Measurements from ENCODE around the gene FAM174C. TPM values are rescaled to one million over a fixed set of nuclear protein-coding genes. Genes with fewer than 3 reads are reported as not detected.

FAM174C gene
- total and polyA plus RNA-seq, 2 experiments from 2014 or later: 31.2 to 34.4 TPM

GRCh38 chr19:1248786-1249297, 26.5 kb upstream of the FAM174C start:
- peaks cover 19% of the 10 kb centered on the region for H3K4me1 ChIP-seq (ENCODE audit: low read depth)
- peak; percentile 66 for TF ChIP-seq CTCF (IDR thresholded peaks at IDR 0.05; ENCODE audit: low read depth, low read length)
- H3K9me3 ChIP-seq (ENCODE audit: low read depth): no peaks in the 10 kb centered on the region
- no peaks in the 10 kb centered on the region for H3K27me3 ChIP-seq
- peak overlapping the region; percentile 97 for H3K27ac ChIP-seq
- DNase-seq (ENCODE audit: low read depth in 1 of 2, low spot score in 1 of 2): peak; percentile 86 to 87
- H3K4me3 ChIP-seq: peak overlapping the region; percentile 92
- peaks cover 5% of the 10 kb centered on the region for H3K36me3 ChIP-seq

- no peak for TF ChIP-seq CTCF (IDR thresholded peaks at IDR 0.05; ENCODE audit: low read depth, low read length)
- Histone ChIP-seq H3K36me3 (peaks cover 11% of the 10 kb centered on the region), H3K9me3 (ENCODE audit: low read depth) (no peaks in the 10 kb centered on the region), H3K4me1 (ENCODE audit: low read depth) (peaks cover 19% of the 10 kb centered on the region), H3K4me3 (peak overlapping the region; percentile 92), H3K27me3 (no peaks in the 10 kb centered on the region), H3K27ac (peak overlapping the region; percentile 97)
- peak; percentile 98 for DNase-seq (ENCODE audit: low read depth in 1 of 2, low spot score in 1 of 2)
Observed at GRCh38 chr19:1249298-1249989, 25.9 kb upstream of the FAM174C start.

- TF ChIP-seq CTCF (IDR thresholded peaks at IDR 0.05; ENCODE audit: low read depth, low read length): no peak
Observed at GRCh38 chr19:1249990-1250436, 25.3 kb upstream of the FAM174C start.

GRCh38 chr19:1250437-1251260, 24.7 kb upstream of the FAM174C start:
- no peak for TF ChIP-seq CTCF (IDR thresholded peaks at IDR 0.05; ENCODE audit: low read depth, low read length)

More at GRCh38 chr19:1249990-1250436, 25.3 kb upstream of the FAM174C start:
- H3K9me3 ChIP-seq (ENCODE audit: low read depth): no peaks in the 10 kb centered on the region
- peak overlapping the region; percentile 91 for H3K27ac ChIP-seq
- H3K4me1 ChIP-seq (ENCODE audit: low read depth): peaks cover 13% of the 10 kb centered on the region
- DNase-seq (ENCODE audit: low read depth in 1 of 2, low spot score in 1 of 2): no peak
- H3K27me3 ChIP-seq: no peaks in the 10 kb centered on the region
- peak overlapping the region; percentile 92 for H3K4me3 ChIP-seq
- peaks cover 17% of the 10 kb centered on the region for H3K36me3 ChIP-seq

GRCh38 chr19:1251330-1252220, 23.8 kb upstream of the FAM174C start:
- H3K4me1 ChIP-seq (ENCODE audit: low read depth): peaks cover 11% of the 10 kb centered on the region
- peak; percentile 60 to 82 for DNase-seq (ENCODE audit: low read depth in 1 of 2, low spot score in 1 of 2)
- H3K27me3 ChIP-seq: no peaks in the 10 kb centered on the region
- H3K36me3 ChIP-seq: peaks cover 30% of the 10 kb centered on the region
- TF ChIP-seq CTCF (IDR thresholded peaks at IDR 0.05; ENCODE audit: low read depth, low read length): no peak
- no peaks in the 10 kb centered on the region for H3K9me3 ChIP-seq (ENCODE audit: low read depth)
- H3K4me3 ChIP-seq: peak overlapping the region; percentile 92
- peak overlapping the region; percentile 91 for H3K27ac ChIP-seq

More at GRCh38 chr19:1250437-1251260, 24.7 kb upstream of the FAM174C start:
- H3K27ac ChIP-seq: peak overlapping the region; percentile 91
- DNase-seq (ENCODE audit: low read depth in 1 of 2, low spot score in 1 of 2): peak; percentile 87 to 88
- no peaks in the 10 kb centered on the region for H3K27me3 ChIP-seq
- peaks cover 23% of the 10 kb centered on the region for H3K36me3 ChIP-seq
- H3K4me1 ChIP-seq (ENCODE audit: low read depth): peaks cover 11% of the 10 kb centered on the region
- peak overlapping the region; percentile 92 for H3K4me3 ChIP-seq
- H3K9me3 ChIP-seq (ENCODE audit: low read depth): no peaks in the 10 kb centered on the region

Measured in cardiac muscle cell (in vitro differentiated cells and primary cell).